Dendritic cell treated with granulocyte-macrophage colony-stimulating factor and Interleukin-4, amounts not matched to agents 40 ng/mL and 50 ng/mL, for 4 days (primary cell): ENCODE results near the gene R3HCC1L.

Experiments used
- H3K27ac Mint-ChIP-seq: one replicate; pipeline ENCODE4 v1.8.0; 2022; ENCODE audit warnings: mild to moderate bottlenecking, mixed read lengths
- H3K27me3 Mint-ChIP-seq: one replicate; pipeline ENCODE4 v1.8.0; 2022; ENCODE audit warnings: mild to moderate bottlenecking, mixed read lengths
- H3K36me3 Mint-ChIP-seq: one replicate; pipeline ENCODE4 v1.8.0; 2022; ENCODE audit warnings: low read depth, mixed read lengths
- H3K4me1 Mint-ChIP-seq: one replicate; pipeline ENCODE4 v1.8.0; 2022; ENCODE audit warnings: low read depth, mixed read lengths
- H3K4me3 Mint-ChIP-seq: one replicate; pipeline ENCODE4 v1.8.0; 2022; ENCODE audit warnings: mild to moderate bottlenecking, moderate library complexity, mixed read lengths
- H3K9me3 Mint-ChIP-seq: one replicate; pipeline ENCODE4 v1.8.0; 2022; ENCODE audit warnings: mixed read lengths
- intact Hi-C: fragments of 100-400 bp; cut with micrococcal nuclease; formaldehyde crosslinking; loops from one replicate; pipeline ENCODE4 v1.15.0; 2022

Gene R3HCC1L

GRCh38 chr10:98267894-98268693 is 133.6 kb downstream of the R3HCC1L start, which contains the start of gene LOXL4:
LOXL4 (minus strand) TSS chr10:98268194; CDS start chr10:98263019, 5,175 bp downstream.
- Mint-ChIP-seq H3K4me3 (peak within 1 kb of the TSS; percentile 73), H3K4me1 (peaks cover 10% of the 10 kb centered on the region), H3K27me3 (peaks cover 70% of the 10 kb centered on the region), H3K36me3 (no peaks in the 10 kb centered on the region), H3K9me3 (no peaks in the 10 kb centered on the region), H3K27ac (no peak within 1 kb of the TSS)
- intact Hi-C loops, result loop anchor here (10.0 kb wide), 1 partner anchor 177 kb away; the partner anchor contains the start of gene HPS1

GRCh38 chr10:98268694-98269431 is 134.4 kb downstream of the R3HCC1L start:
- H3K4me3 Mint-ChIP-seq, result peak overlapping the region; percentile 68
- H3K27me3 Mint-ChIP-seq, result peaks cover 74% of the 10 kb centered on the region
- no peaks in the 10 kb centered on the region for H3K9me3 Mint-ChIP-seq
- intact Hi-C loops, result loop anchor here (10.0 kb wide), 1 partner anchor 176 kb away; the partner anchor contains the start of gene HPS1
- no peaks in the 10 kb centered on the region for H3K36me3 Mint-ChIP-seq
- H3K4me1 Mint-ChIP-seq, result peaks cover 9% of the 10 kb centered on the region
- no peak overlapping the region for H3K27ac Mint-ChIP-seq

- Mint-ChIP-seq H3K9me3 (no peaks in the 10 kb centered on the region), H3K27me3 (peaks cover 72% of the 10 kb centered on the region), H3K4me1 (peaks cover 4% of the 10 kb centered on the region), H3K27ac (no peak overlapping the region), H3K4me3 (no peak overlapping the region), H3K36me3 (no peaks in the 10 kb centered on the region)
- intact Hi-C loops, result loop anchor here (10.0 kb wide), 1 partner anchor 175 kb away; the partner anchor contains the start of gene HPS1
Observed at GRCh38 chr10:98269435-98269912, 135.0 kb downstream of the R3HCC1L start.

GRCh38 chr10:98270073-98270740 is 135.8 kb downstream of the R3HCC1L start:
- no peaks in the 10 kb centered on the region for H3K9me3 Mint-ChIP-seq
- intact Hi-C loops, result no loop called here
- peaks cover 72% of the 10 kb centered on the region for H3K27me3 Mint-ChIP-seq
- no peak overlapping the region for H3K4me3 Mint-ChIP-seq
- peaks cover 4% of the 10 kb centered on the region for H3K4me1 Mint-ChIP-seq
- H3K36me3 Mint-ChIP-seq, result no peaks in the 10 kb centered on the region
- no peak overlapping the region for H3K27ac Mint-ChIP-seq

GRCh38 chr10:98270786-98271185 is 136.3 kb downstream of the R3HCC1L start:
- H3K27me3 Mint-ChIP-seq, result peaks cover 71% of the 10 kb centered on the region
- peaks cover 3% of the 10 kb centered on the region for H3K9me3 Mint-ChIP-seq
- H3K36me3 Mint-ChIP-seq, result no peaks in the 10 kb centered on the region
- intact Hi-C loops, result no loop called here
- H3K27ac Mint-ChIP-seq, result no peak overlapping the region
- H3K4me3 Mint-ChIP-seq, result no peak overlapping the region
- H3K4me1 Mint-ChIP-seq, result peaks cover 7% of the 10 kb centered on the region

GRCh38 chr10:98272245-98272644 is 137.8 kb downstream of the R3HCC1L start:
- Mint-ChIP-seq H3K27ac (no peak overlapping the region), H3K4me3 (no peak overlapping the region), H3K4me1 (peaks cover 9% of the 10 kb centered on the region), H3K36me3 (no peaks in the 10 kb centered on the region), H3K9me3 (peaks cover 7% of the 10 kb centered on the region), H3K27me3 (peaks cover 59% of the 10 kb centered on the region)
- intact Hi-C loops, result no loop called here

- intact Hi-C loops, result no loop called here
- Mint-ChIP-seq H3K27me3 (peaks cover 54% of the 10 kb centered on the region), H3K9me3 (peaks cover 7% of the 10 kb centered on the region), H3K36me3 (no peaks in the 10 kb centered on the region), H3K27ac (no peak overlapping the region), H3K4me3 (no peak overlapping the region), H3K4me1 (peaks cover 9% of the 10 kb centered on the region)
Observed at GRCh38 chr10:98272656-98273055, 138.2 kb downstream of the R3HCC1L start.

GRCh38 chr10:98273057-98273850 is 138.8 kb downstream of the R3HCC1L start:
- Mint-ChIP-seq H3K36me3 (no peaks in the 10 kb centered on the region), H3K9me3 (peaks cover 7% of the 10 kb centered on the region), H3K27ac (no peak overlapping the region)

GRCh38 chr10:98274562-98274961 is 140.1 kb downstream of the R3HCC1L start:
- Mint-ChIP-seq H3K9me3 (peaks cover 7% of the 10 kb centered on the region), H3K4me3 (no peak overlapping the region), H3K27ac (no peak overlapping the region), H3K36me3 (no peaks in the 10 kb centered on the region), H3K27me3 (peaks cover 47% of the 10 kb centered on the region), H3K4me1 (peaks cover 5% of the 10 kb centered on the region)
- intact Hi-C loops, result no loop called here

More at GRCh38 chr10:98273057-98273850, 138.8 kb downstream of the R3HCC1L start:
- intact Hi-C loops, result no loop called here
- Mint-ChIP-seq H3K27me3 (peaks cover 52% of the 10 kb centered on the region), H3K4me3 (no peak overlapping the region), H3K4me1 (peaks cover 5% of the 10 kb centered on the region)

GRCh38 chr10:98276311-98276710 is 141.9 kb downstream of the R3HCC1L start:
- Mint-ChIP-seq H3K4me3 (no peak overlapping the region), H3K27me3 (peaks cover 36% of the 10 kb centered on the region), H3K27ac (no peak overlapping the region), H3K36me3 (no peaks in the 10 kb centered on the region), H3K4me1 (peaks cover 5% of the 10 kb centered on the region), H3K9me3 (peaks cover 7% of the 10 kb centered on the region)
- intact Hi-C loops, result no loop called here

GRCh38 chr10:98285416-98285815 is 151.0 kb downstream of the R3HCC1L start:
- Mint-ChIP-seq H3K9me3 (no peaks in the 10 kb centered on the region), H3K27me3 (peaks cover 30% of the 10 kb centered on the region), H3K4me1 (no peaks in the 10 kb centered on the region), H3K4me3 (no peak overlapping the region), H3K27ac (no peak overlapping the region), H3K36me3 (no peaks in the 10 kb centered on the region)
- intact Hi-C loops, result no loop called here

GRCh38 chr10:98286419-98286818 is 152.0 kb downstream of the R3HCC1L start:
- Mint-ChIP-seq H3K4me3 (no peak overlapping the region), H3K9me3 (no peaks in the 10 kb centered on the region), H3K27me3 (peaks cover 24% of the 10 kb centered on the region), H3K36me3 (no peaks in the 10 kb centered on the region), H3K27ac (no peak overlapping the region), H3K4me1 (no peaks in the 10 kb centered on the region)
- intact Hi-C loops, result no loop called here

- Mint-ChIP-seq H3K27ac (no peak overlapping the region), H3K27me3 (peaks cover 16% of the 10 kb centered on the region), H3K4me1 (no peaks in the 10 kb centered on the region), H3K9me3 (no peaks in the 10 kb centered on the region), H3K4me3 (no peak overlapping the region), H3K36me3 (no peaks in the 10 kb centered on the region)
- intact Hi-C loops, result no loop called here
Observed at GRCh38 chr10:98287321-98287720, 152.9 kb downstream of the R3HCC1L start.
